ENCODE measurements around the gene PIP5K1B.
A peak's percentile ranks its signal among the peaks of the same experiment; 100 is the strongest.
"Not testable (repeated sequence)": the region's sequence is repeated elsewhere in the genome, so short reads cannot be mapped to it uniquely, and the experiment has no call there.

The PIP5K1B gene

DNA sequence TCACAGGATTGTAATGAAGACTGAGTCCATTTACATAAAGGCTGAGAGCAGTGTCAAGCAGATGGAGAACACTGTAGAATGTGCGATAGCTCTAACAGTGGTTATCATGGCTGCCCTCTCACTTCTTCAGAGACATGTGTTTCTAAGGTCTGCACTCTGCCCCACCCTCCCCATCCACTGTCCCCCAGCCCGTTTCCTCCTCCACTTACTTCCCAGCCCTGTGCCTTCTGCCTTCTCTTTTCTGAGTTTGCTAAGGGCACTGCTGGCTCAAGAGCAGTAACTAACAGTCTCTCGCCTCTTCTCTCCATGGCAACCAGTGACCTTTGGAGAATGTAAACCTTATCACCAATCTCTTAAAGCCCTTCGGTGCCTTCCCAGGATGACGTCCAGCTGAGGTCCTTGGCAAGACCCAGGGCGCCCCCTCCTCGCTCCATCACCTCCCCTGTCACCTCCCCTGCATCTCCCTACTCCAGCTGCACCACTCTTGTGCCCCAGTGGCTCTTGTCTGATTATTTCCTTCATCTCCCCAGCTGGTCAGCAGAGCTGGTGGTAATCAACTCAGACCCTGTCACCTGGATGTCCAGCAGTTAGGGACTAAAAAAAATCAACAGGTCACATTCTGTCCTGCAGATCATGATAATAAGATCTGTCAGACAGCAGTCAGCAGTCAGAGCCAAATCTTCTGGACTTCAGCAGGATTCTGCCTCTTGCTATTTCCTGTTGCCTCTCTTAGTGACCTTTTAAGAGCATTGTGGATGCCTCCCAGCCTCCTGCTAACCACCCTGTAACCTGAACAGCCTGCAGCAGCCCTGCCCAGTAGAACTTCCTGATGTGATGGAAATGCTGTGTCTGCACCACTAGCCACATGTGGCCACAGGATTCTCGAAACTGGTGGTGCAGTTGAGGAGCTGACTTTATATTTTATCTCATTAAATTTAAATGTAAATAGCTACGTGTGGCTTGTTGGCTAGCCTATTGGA, 339.5 kb downstream of the PIP5K1B start:
- H3K9me3 ChIP-seq (ENCODE audit: control insufficient read depth, low read length) = no peaks in the 10 kb centered on the region
- H3K4me3 ChIP-seq (ENCODE audit: extremely low read depth, insufficient read depth, low read length, poor library complexity, severe bottlenecking) = no peak overlapping the region
- WGBS, 2 experiments (ENCODE audit: insufficient coverage in 2 of 2) = 38 to 50% methylated on average over 7 of the region's 9 CpGs
- peaks cover 26% of the 10 kb centered on the region for H3K36me3 ChIP-seq (ENCODE audit: control insufficient read depth, insufficient read depth, low read length)
- peak overlapping the region; percentile 87 for H3K27ac ChIP-seq (ENCODE audit: low read depth, low read length, severe bottlenecking)
- peaks cover 19% of the 10 kb centered on the region for H3K4me1 ChIP-seq (ENCODE audit: control insufficient read depth, insufficient read depth, low read length, poor library complexity, severe bottlenecking)

DNA sequence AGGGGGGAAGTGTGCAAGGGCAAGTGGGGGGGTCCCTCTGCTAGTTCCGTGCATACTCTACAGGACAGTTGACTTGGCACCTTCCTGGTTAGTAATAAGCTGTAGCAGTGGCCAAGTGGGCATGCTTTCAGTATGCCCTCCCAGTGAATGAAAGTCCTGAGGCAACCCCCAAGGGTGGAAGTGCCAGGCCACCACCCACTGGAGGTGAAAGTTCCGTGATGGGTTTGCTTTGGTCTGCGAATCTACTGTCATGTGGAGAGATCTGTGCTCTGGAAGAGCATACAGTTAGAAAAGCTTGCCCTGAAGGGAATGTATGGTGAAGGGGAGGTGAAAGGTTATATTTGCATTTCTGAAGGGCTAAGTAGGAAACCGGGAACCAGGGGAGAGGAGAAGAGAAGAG, 340.8 kb downstream of the PIP5K1B start:
- Histone ChIP-seq H3K4me3 (ENCODE audit: extremely low read depth, insufficient read depth, low read length, poor library complexity, severe bottlenecking) (no peak overlapping the region), H3K27ac (ENCODE audit: low read depth, low read length, severe bottlenecking) (no peak overlapping the region), H3K9me3 (ENCODE audit: control insufficient read depth, low read length) (no peaks in the 10 kb centered on the region), H3K4me1 (ENCODE audit: control insufficient read depth, insufficient read depth, low read length, poor library complexity, severe bottlenecking) (peaks cover 19% of the 10 kb centered on the region), H3K36me3 (ENCODE audit: control insufficient read depth, insufficient read depth, low read length) (peaks cover 26% of the 10 kb centered on the region)
- WGBS, 2 experiments (ENCODE audit: insufficient coverage in 2 of 2) = 51 to 62% methylated on average over 3 of the region's 4 CpGs

DNA sequence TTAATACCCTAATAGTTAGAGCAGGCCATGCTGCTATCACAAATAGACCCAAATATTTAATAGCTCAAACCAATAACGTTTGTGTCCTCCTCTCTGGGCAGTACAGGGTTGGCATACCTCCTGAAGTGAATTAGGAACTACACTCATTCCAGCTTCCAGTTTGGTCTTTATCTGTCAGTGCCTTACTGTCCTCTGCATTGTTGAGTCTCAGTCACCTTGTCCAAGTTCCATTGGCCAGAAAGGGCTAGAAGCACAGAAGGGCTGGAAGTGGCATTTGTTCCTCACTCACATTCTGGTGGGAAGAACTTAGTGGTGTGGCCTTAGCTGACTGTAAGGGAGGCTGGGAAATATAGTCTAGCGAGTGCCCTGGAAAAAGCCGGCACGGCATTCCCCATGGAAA, 341.7 kb downstream of the PIP5K1B start:
- Histone ChIP-seq H3K27ac (ENCODE audit: low read depth, low read length, severe bottlenecking) (no peak overlapping the region), H3K36me3 (ENCODE audit: control insufficient read depth, insufficient read depth, low read length) (peaks cover 26% of the 10 kb centered on the region), H3K4me3 (ENCODE audit: extremely low read depth, insufficient read depth, low read length, poor library complexity, severe bottlenecking) (no peak overlapping the region), H3K4me1 (ENCODE audit: control insufficient read depth, insufficient read depth, low read length, poor library complexity, severe bottlenecking) (peaks cover 19% of the 10 kb centered on the region), H3K9me3 (ENCODE audit: control insufficient read depth, low read length) (no peaks in the 10 kb centered on the region)
- 87 to 91% methylated on average over 4 of the region's 4 CpGs for WGBS, 2 experiments (ENCODE audit: insufficient coverage in 2 of 2)

DNA sequence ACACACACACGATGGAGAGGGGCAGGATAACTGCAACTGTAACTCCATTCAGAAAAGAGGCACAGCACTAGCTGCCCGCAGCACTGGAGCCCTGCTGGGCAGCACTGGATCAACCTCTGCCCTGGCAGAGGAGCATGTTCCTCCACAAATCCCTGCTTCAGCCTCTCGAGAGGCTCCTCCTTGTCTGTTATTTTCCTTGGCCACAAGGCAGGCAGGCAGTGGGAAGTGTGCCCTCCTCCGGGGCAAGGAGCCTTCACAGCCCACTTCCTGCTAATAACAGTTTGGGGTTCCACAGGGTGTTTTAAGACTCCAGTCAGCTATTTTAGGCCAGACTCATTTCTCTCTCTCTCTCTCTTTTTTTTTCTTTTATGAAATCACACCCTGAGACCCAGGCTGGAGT, 342.3 kb downstream of the PIP5K1B start:
- no peak overlapping the region for H3K4me3 ChIP-seq (ENCODE audit: extremely low read depth, insufficient read depth, low read length, poor library complexity, severe bottlenecking)
- peaks cover 19% of the 10 kb centered on the region for H3K4me1 ChIP-seq (ENCODE audit: control insufficient read depth, insufficient read depth, low read length, poor library complexity, severe bottlenecking)
- no peak overlapping the region for H3K27ac ChIP-seq (ENCODE audit: low read depth, low read length, severe bottlenecking)
- peaks cover 26% of the 10 kb centered on the region for H3K36me3 ChIP-seq (ENCODE audit: control insufficient read depth, insufficient read depth, low read length)
- no peaks in the 10 kb centered on the region for H3K9me3 ChIP-seq (ENCODE audit: control insufficient read depth, low read length)
- whole genome bisulfite sequencing, 2 experiments (ENCODE audit: insufficient coverage in 2 of 2) = 91 to 93% methylated on average over 3 to 4 of the region's 4 CpGs

DNA sequence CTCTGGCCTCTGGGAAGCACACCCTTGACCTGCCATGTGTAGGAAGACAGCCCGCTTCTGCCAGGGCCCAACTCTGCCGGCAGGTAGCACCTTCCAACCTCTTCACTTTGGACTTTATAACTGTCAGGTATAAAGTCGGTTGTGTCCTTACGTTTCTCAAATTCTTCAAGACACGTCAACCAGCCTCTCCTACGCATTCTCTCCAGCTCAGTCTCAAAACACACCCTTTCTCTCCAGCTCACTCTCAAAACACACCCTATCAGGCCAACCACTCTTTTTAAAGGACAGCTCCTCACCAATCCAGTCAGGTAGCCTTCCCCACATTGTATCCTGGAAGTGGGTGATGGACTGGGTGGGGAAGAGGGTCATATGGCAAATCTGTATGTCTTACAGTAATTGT, 344.1 kb downstream of the PIP5K1B start:
- no peak overlapping the region for H3K4me3 ChIP-seq (ENCODE audit: extremely low read depth, insufficient read depth, low read length, poor library complexity, severe bottlenecking)
- H3K9me3 ChIP-seq (ENCODE audit: control insufficient read depth, low read length) = no peaks in the 10 kb centered on the region
- WGBS, 2 experiments (ENCODE audit: insufficient coverage in 2 of 2) = 97 to 100% methylated on average over 6 of the region's 6 CpGs
- H3K36me3 ChIP-seq (ENCODE audit: control insufficient read depth, insufficient read depth, low read length) = peaks cover 32% of the 10 kb centered on the region
- peaks cover 13% of the 10 kb centered on the region for H3K4me1 ChIP-seq (ENCODE audit: control insufficient read depth, insufficient read depth, low read length, poor library complexity, severe bottlenecking)
- no peak overlapping the region for H3K27ac ChIP-seq (ENCODE audit: low read depth, low read length, severe bottlenecking)

DNA sequence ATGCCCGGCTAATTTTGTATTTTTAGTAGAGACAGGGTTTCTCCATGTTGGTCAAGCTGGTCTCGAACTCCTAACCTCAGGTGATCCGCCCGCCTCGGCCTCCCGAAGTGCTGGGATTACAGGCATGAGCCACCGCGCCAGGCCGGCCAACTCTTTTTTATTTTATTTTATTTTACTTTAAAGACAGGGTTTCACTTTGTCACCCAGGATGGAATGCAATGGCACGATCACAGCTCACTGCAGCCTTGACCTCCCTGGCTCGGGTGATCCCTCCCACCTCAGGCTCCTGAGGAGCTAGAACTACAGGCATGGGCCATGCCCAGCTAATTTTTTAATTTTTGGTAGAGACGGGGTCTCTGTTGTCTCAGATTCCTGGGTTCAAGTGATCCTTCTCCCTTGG, 345.9 kb downstream of the PIP5K1B start:
- not testable (repeated sequence) for H3K9me3 ChIP-seq (ENCODE audit: control insufficient read depth, low read length); H3K4me1 ChIP-seq (ENCODE audit: control insufficient read depth, insufficient read depth, low read length, poor library complexity, severe bottlenecking); H3K27ac ChIP-seq (ENCODE audit: low read depth, low read length, severe bottlenecking); H3K4me3 ChIP-seq (ENCODE audit: extremely low read depth, insufficient read depth, low read length, poor library complexity, severe bottlenecking)
- 86 to 92% methylated on average over 3 to 4 of the region's 12 CpGs for WGBS, 2 experiments (ENCODE audit: insufficient coverage in 2 of 2)
- peaks cover 41% of the 10 kb centered on the region for H3K36me3 ChIP-seq (ENCODE audit: control insufficient read depth, insufficient read depth, low read length)

DNA sequence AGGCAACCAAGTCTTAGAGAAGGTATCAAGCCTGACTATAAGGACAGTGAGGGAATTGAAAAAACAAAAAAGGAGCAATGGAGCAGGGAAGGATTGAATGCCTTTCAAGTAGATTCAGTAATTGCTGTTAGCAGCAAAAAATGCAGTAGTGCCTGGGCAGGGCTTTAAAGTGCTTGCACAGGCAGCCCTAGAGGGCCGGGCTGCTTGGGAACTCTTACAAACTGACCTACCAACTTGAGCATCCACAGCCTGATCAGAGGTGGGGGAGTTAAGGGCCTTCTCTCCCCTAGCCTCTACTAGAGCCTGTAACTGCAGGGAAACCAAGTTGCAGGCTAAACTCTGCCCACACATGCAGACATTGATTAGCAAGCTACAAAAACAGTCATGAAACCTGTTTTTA, 349.9 kb downstream of the PIP5K1B start:
- Histone ChIP-seq H3K36me3 (ENCODE audit: control insufficient read depth, insufficient read depth, low read length) (peaks cover 39% of the 10 kb centered on the region), H3K9me3 (ENCODE audit: control insufficient read depth, low read length) (no peaks in the 10 kb centered on the region), H3K4me1 (ENCODE audit: control insufficient read depth, insufficient read depth, low read length, poor library complexity, severe bottlenecking) (no peaks in the 10 kb centered on the region), H3K4me3 (ENCODE audit: extremely low read depth, insufficient read depth, low read length, poor library complexity, severe bottlenecking) (no peak overlapping the region), H3K27ac (ENCODE audit: low read depth, low read length, severe bottlenecking) (no peak overlapping the region)
- no CpG with 5 or more reads among the region's 1 CpG for WGBS, 2 experiments (ENCODE audit: insufficient coverage in 2 of 2)

DNA sequence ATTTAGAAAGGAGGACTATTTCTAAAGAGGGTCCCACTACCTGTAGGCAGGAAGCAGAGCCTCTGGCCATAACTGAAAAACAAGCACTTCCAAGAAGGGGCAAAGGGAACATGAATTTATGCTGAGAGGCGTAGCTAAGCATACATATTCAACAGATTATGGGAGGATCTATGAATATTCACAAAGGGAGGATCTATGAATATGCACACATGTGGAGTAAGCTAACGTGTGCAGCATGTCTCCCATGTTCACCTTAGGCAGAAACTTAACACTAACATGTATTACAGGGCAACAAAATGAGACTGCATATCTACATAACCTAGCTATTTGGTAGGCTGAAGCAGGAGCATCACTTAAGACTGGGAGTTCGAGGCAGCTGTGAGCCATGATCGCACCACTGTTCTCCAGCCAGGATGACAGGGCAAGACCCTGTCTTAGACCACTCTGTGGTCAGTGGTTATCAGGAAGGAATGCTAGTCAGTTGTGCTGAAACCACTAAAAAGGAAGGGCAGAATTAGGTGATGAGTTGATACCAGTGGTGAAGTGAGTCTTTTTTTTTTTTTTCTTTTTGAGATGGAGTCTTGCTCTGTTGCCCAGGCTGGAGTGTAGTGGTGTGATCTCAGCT, 351.3 kb downstream of the PIP5K1B start:
- H3K9me3 ChIP-seq (ENCODE audit: control insufficient read depth, low read length) = no peaks in the 10 kb centered on the region
- no peak overlapping the region for H3K27ac ChIP-seq (ENCODE audit: low read depth, low read length, severe bottlenecking)
- peaks cover 51% of the 10 kb centered on the region for H3K36me3 ChIP-seq (ENCODE audit: control insufficient read depth, insufficient read depth, low read length)
- 97 to 100% methylated on average over 3 to 4 of the region's 4 CpGs for WGBS, 2 experiments (ENCODE audit: insufficient coverage in 2 of 2)
- no peaks in the 10 kb centered on the region for H3K4me1 ChIP-seq (ENCODE audit: control insufficient read depth, insufficient read depth, low read length, poor library complexity, severe bottlenecking)
- H3K4me3 ChIP-seq (ENCODE audit: extremely low read depth, insufficient read depth, low read length, poor library complexity, severe bottlenecking) = no peak overlapping the region

DNA sequence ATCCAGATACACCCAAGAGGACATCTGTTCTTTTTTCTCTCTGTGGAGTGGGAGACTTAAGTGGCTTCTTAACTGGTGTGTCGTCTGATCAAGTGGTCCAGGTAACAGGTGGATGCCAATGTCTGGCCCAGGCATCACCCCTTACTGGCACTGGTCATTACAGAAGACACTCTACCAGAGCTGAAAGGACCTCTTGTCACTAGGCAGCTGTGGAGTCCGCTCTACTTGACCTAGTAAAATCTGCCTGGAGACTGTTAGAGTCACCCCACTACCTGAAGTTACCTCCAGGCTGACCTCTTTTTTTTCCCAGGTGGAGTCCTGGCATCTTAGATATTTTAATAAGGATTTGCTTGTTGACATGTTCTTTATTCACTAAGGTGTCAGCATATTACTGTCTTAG, 353.1 kb downstream of the PIP5K1B start:
- H3K4me1 ChIP-seq (ENCODE audit: control insufficient read depth, insufficient read depth, low read length, poor library complexity, severe bottlenecking) = no peaks in the 10 kb centered on the region
- no peak overlapping the region for H3K27ac ChIP-seq (ENCODE audit: low read depth, low read length, severe bottlenecking)
- no peaks in the 10 kb centered on the region for H3K9me3 ChIP-seq (ENCODE audit: control insufficient read depth, low read length)
- H3K36me3 ChIP-seq (ENCODE audit: control insufficient read depth, insufficient read depth, low read length) = peaks cover 51% of the 10 kb centered on the region
- H3K4me3 ChIP-seq (ENCODE audit: extremely low read depth, insufficient read depth, low read length, poor library complexity, severe bottlenecking) = no peak overlapping the region
- 94 to 100% methylated on average over 1 to 2 of the region's 2 CpGs for WGBS, 2 experiments (ENCODE audit: insufficient coverage in 2 of 2)
